SU-DHL-6 (cell line): ENCODE results near the gene ZNF322.

Experiments
- CTCF ChIP-seq: fragments of 200-600 bp; sonication (generic); IDR thresholded peaks from one replicate; pipeline ENCODE4 v1.5.1; 2017; ENCODE audit warnings: antibody characterized with exemption, mild to moderate bottlenecking, low read length, moderate library complexity; ENCODE audit not compliant: insufficient read depth, poor library complexity, severe bottlenecking
- EZH2phosphoT487 ChIP-seq: fragments of 200-600 bp; sonication (generic), shearing (Covaris generic); conservative IDR thresholded peaks from 2 replicates; pipeline ENCODE4 v1.6.1; 2018; ENCODE audit warnings: mild to moderate bottlenecking, antibody characterized with exemption, low read length, moderate library complexity, mixed read lengths

GRCh38 chr6:26600759-26601158 is 58.8 kb downstream of the ZNF322 start:
- TF ChIP-seq CTCF (no peak), EZH2phosphoT487 (no peak)
